Hypothalamus (tissue), 51 donors: ENCODE data around the gene BFAR.
"Not testable (repeated sequence)": the region's sequence is repeated elsewhere in the genome, so short reads cannot be mapped to it uniquely, and the experiment has no call there.

Experiments used
- DNase-seq, 51 donors: peaks; one replicate each; lab custom pipeline; 2025; lab: John Stamatoyannopoulos, UW

The BFAR gene

GRCh38 chr16:14632693-14633569 is at the start of gene BFAR:
Gene BFAR, plus strand, starts transcription at chr16:14632951. Its CDS starts 11,396 bp downstream, at chr16:14644347.
- peak; percentile 81 to 99 (median 97) for DNase-seq

- no peak for DNase-seq
These were observed 47.5 kb upstream of the BFAR start for GRCh38 chr16:14585287-14585686.

- no peak for DNase-seq
These were observed 46.0 kb upstream of the BFAR start for GRCh38 chr16:14586637-14587305.

GRCh38 chr16:14600164-14600563 is 32.6 kb upstream of the BFAR start:
- peak in 1 of 51 donors; percentile 14 for DNase-seq

- no peak for DNase-seq
These were observed 30.2 kb upstream of the BFAR start for GRCh38 chr16:14602443-14602963.

- no peak for DNase-seq
These were observed 26.6 kb upstream of the BFAR start for GRCh38 chr16:14606102-14606501.

- no peak for DNase-seq
These were observed 24.6 kb upstream of the BFAR start for GRCh38 chr16:14608111-14608566.

- peak in 6 of 51 donors; percentile 0 to 31 (median 15) for DNase-seq
These were observed 24.1 kb upstream of the BFAR start for GRCh38 chr16:14608604-14609003.

- DNase-seq = no peak
These were observed 23.0 kb upstream of the BFAR start for GRCh38 chr16:14609716-14610115.

- DNase-seq = no peak
These were observed 21.1 kb upstream of the BFAR start for GRCh38 chr16:14611660-14612059.

- no peak for DNase-seq
These were observed 18.8 kb upstream of the BFAR start for GRCh38 chr16:14613991-14614390.

GRCh38 chr16:14616280-14616679 is 16.5 kb upstream of the BFAR start:
- DNase-seq = no peak

- no peak for DNase-seq
These were observed 14.2 kb upstream of the BFAR start for GRCh38 chr16:14618566-14618965.

GRCh38 chr16:14627078-14627477 is 5.7 kb upstream of the BFAR start:
- no peak for DNase-seq

- DNase-seq = no peak
These were observed 3.7 kb upstream of the BFAR start for GRCh38 chr16:14628806-14629611.

GRCh38 chr16:14629612-14629918 is 3.2 kb upstream of the BFAR start:
- DNase-seq = peak in 5 of 51 donors; percentile 6 to 52 (median 38)

GRCh38 chr16:14629919-14630619 is 2.7 kb upstream of the BFAR start, which contains the start of gene PARN:
Gene PARN, minus strand, starts transcription at chr16:14630260. Its CDS starts 135 bp downstream, at chr16:14630125.
- DNase-seq = peak; percentile 29 to 94 (median 88)

- DNase-seq = not testable (repeated sequence)
These were observed 2.0 kb upstream of the BFAR start for GRCh38 chr16:14630620-14631330.

- no peak for DNase-seq
These were observed 1.6 kb downstream of the BFAR start for GRCh38 chr16:14634389-14634725.
